Endothelial cell of umbilical vein (primary cell): ENCODE measurements around the gene ACAD8. TPM values are rescaled to one million over a fixed set of nuclear protein-coding genes. Genes with fewer than 3 reads are reported as not detected.

Experiments used
- BruUV-seq: library from RNA; stranded (reverse); fragments of 400-500 nt; replicated peaks from 2 replicates; lab custom pipeline; 2021; lab: Mats Ljungman, UMichigan
- CTCF ChIA-PET: fragments of 300-600, 350-600 bp; sonication (Branson Sonifier 250); formaldehyde crosslinking; loops from one replicate; lab custom pipeline; 2021; ENCODE audit warnings: antibody characterized with exemption, inconsistent platforms; lab: Charles Lee
- POLR2A ChIA-PET: fragments of 300-600, 350-600 bp; sonication (Branson Sonifier 250); formaldehyde crosslinking; loops from one replicate; lab custom pipeline; 2021; ENCODE audit warnings: antibody characterized with exemption, inconsistent platforms; lab: Charles Lee
- DNase-seq: peaks from one replicate; pipeline ENCODE4 v3.0.0-alpha.2; 2011; ENCODE audit warnings: low read depth, low spot score
- FAIRE-seq: peaks from 2 replicates; lab custom pipeline; 2011; peaks lifted over from hg19 to GRCh38; lab: Jason Lieb, UNC
- H2AFZ ChIP-seq: 2 replicates; pipeline ENCODE4 v1.6.0; 2012; ENCODE audit warnings: low read depth, low read length, control low read depth, inconsistent platforms
- H3K27ac ChIP-seq: 2 replicates; pipeline ENCODE4 v1.5.1; 2011; ENCODE audit warnings: low read depth, mild to moderate bottlenecking, control low read depth, low read length, moderate library complexity; ENCODE audit not compliant: insufficient read depth
- H3K27me3 ChIP-seq, 2 experiments: 2 replicates each; pipeline versions ENCODE4 v1.6.0 to v1.6.1; 2011; ENCODE audit warnings: low read length in 2 of 2, mixed read lengths in 1 of 2; ENCODE audit not compliant: control insufficient read depth in 2 of 2, insufficient read depth in 2 of 2
- H3K36me3 ChIP-seq, 2 experiments: 2 replicates in 1 of 2; 3 replicates in 1 of 2; pipeline ENCODE4 v1.5.1; 2011; ENCODE audit warnings: low read length in 2 of 2, mild to moderate bottlenecking in 1 of 2, moderate library complexity in 1 of 2; ENCODE audit not compliant: control insufficient read depth in 2 of 2, insufficient read depth in 2 of 2; ENCODE audit errors: extremely low read depth in 1 of 2
- H3K4me1 ChIP-seq: 3 replicates; pipeline ENCODE4 v1.5.1; 2011; ENCODE audit warnings: mild to moderate bottlenecking, low read length; ENCODE audit not compliant: control insufficient read depth, insufficient read depth; ENCODE audit errors: extremely low read depth
- H3K4me2 ChIP-seq: 2 replicates; pipeline ENCODE4 v1.6.1; 2011; ENCODE audit warnings: low read length, control low read depth, mixed read lengths; ENCODE audit not compliant: insufficient read depth
- H3K4me3 ChIP-seq, 3 experiments: fragments of 200-600 bp in 1 of 3; sonication (generic), shearing (Covaris generic) in 1 of 3; replicated peaks in 1 of 3; 2 replicates each; pipeline ENCODE4 v1.5.1; 2011 to 2016; ENCODE audit warnings: control low read depth in 3 of 3, low read length in 3 of 3, mild to moderate bottlenecking in 2 of 3, inconsistent platforms in 1 of 3, low read depth in 1 of 3, moderate library complexity in 1 of 3; ENCODE audit not compliant: insufficient read depth in 1 of 3
- H3K79me2 ChIP-seq: 2 replicates; pipeline ENCODE4 v1.6.0; 2012; ENCODE audit warnings: low read length, inconsistent platforms; ENCODE audit not compliant: control insufficient read depth, insufficient read depth
- H3K9ac ChIP-seq: replicated peaks from 2 replicates; pipeline ENCODE3; 2011; ENCODE audit warnings: low read length, control low read depth; ENCODE audit not compliant: insufficient read depth; ENCODE audit errors: extremely low read depth
- H3K9me1 ChIP-seq: replicated peaks from 3 replicates; pipeline ENCODE4 v1.6.0; 2011; ENCODE audit warnings: mild to moderate bottlenecking, low read length; ENCODE audit not compliant: control insufficient read depth, insufficient read depth; ENCODE audit errors: extremely low read depth
- H3K9me3 ChIP-seq: replicated peaks from 2 replicates; pipeline ENCODE4 v1.5.1; 2012; ENCODE audit warnings: low read length, inconsistent platforms; ENCODE audit not compliant: control insufficient read depth, insufficient read depth
- H4K20me1 ChIP-seq: replicated peaks from 2 replicates; pipeline ENCODE3; 2011; ENCODE audit warnings: mild to moderate bottlenecking, low read length; ENCODE audit not compliant: control insufficient read depth, insufficient read depth; ENCODE audit errors: extremely low read depth
- FOS ChIP-seq: IDR thresholded peaks from 2 replicates; pipeline ENCODE4 v1.6.1; 2011; ENCODE audit warnings: mild to moderate bottlenecking, low read length, moderate library complexity, borderline replicate concordance; ENCODE audit not compliant: insufficient read depth
- GATA2 ChIP-seq: IDR thresholded peaks from 2 replicates; pipeline ENCODE4 v1.7.0; 2011; ENCODE audit warnings: low read depth, mild to moderate bottlenecking, moderate library complexity, mixed read lengths, low read length; ENCODE audit not compliant: insufficient read length, insufficient read depth
- JUN ChIP-seq: IDR thresholded peaks from 2 replicates; pipeline ENCODE4 v1.6.1; 2011; ENCODE audit warnings: borderline replicate concordance, low read depth; ENCODE audit not compliant: insufficient read length, insufficient read depth
- MYC ChIP-seq: IDR thresholded peaks from one replicate; pipeline ENCODE4 v1.6.1; 2011; ENCODE audit warnings: mild to moderate bottlenecking, low read depth, low read length
- POLR2A ChIP-seq: IDR thresholded peaks from 2 replicates; pipeline ENCODE4 v1.6.1; 2012; ENCODE audit warnings: low read depth, mild to moderate bottlenecking, control low read depth, low read length
- POLR2AphosphoS5 ChIP-seq: IDR thresholded peaks from 2 replicates; pipeline ENCODE4 v1.6.1; 2012; ENCODE audit warnings: low read depth, mild to moderate bottlenecking, control low read depth, low read length, moderate library complexity; ENCODE audit not compliant: insufficient read depth
- dilution Hi-C: fragments of 300-500 bp; cut with MboI; formaldehyde crosslinking; loops from one replicate; pipeline ENCODE4 v1.15.0; 2019; ENCODE audit warnings: low sequenced_read_pairs; ENCODE audit not compliant: extremely low pct_ligation_motif_present
- intact Hi-C: fragments of 100-400 bp; cut with micrococcal nuclease; formaldehyde crosslinking; loops from one replicate; pipeline ENCODE4 v1.10.0; 2022
- polyA plus RNA-seq, 4 experiments: library from polyadenylated mRNA; depleted of rRNA in 3 of 4; stranded (reverse) in 3 of 4; unstranded in 1 of 4; fragments of >200 nt; gene quantifications; 2 replicates each; pipeline versions ENCODE4 v1.2.1 to v1.2.3, GENCODE V29; 2011 to 2012; ENCODE audit warnings: missing spikeins in 1 of 4
- total RNA-seq: library from RNA; stranded (reverse); gene quantifications from 2 replicates; pipeline ENCODE4 v1.2.3, GENCODE V29; 2021
- TF ChIP-seq, protein P1 (sequence below): IDR thresholded peaks from 2 replicates; pipeline ENCODE4 v1.6.1; 2011; ENCODE audit not compliant: insufficient read depth, insufficient read length

ACAD8 gene
- total and polyA plus RNA-seq, 2 donors (not counting 3 experiments of a cell fraction or from before 2014, with no cell fraction given) = 22.9 to 29.0 TPM

DNA sequence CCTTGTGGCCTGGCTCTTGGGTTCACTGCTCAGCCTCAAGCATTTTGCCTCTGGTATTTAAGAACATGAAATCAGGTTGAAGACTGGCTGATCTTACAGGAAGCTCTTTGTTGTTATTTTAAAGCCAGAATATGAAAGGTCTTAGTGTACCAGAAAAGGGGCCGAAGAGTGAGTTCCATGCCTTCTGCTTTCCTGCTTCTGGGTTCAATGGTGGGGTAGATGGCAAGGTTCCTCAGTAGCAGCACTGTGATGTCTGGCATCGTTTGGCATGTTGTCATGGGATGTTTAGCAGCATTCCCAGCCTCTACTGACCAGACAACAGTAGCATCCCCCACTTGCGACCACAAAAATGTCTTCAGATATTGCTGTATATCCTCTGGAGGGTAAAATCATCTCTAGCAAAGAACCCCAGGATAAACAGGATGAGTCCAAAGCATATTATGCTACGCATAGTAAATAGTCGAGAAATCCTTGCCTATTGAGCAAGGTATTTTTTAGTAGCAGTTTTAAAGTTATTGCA, 26.5 kb upstream of the ACAD8 start:
- TF ChIP-seq POLR2AphosphoS5 = no peak
- TF ChIP-seq GATA2 = no peak
- no peak for TF ChIP-seq JUN
- no peak for TF ChIP-seq POLR2A
- TF ChIP-seq FOS = no peak
- TF ChIP-seq, protein P1, sequence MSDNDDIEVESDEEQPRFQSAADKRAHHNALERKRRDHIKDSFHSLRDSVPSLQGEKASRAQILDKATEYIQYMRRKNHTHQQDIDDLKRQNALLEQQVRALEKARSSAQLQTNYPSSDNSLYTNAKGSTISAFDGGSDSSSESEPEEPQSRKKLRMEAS = no peak
- intact Hi-C loops (no loop called here), dilution Hi-C loops (no loop called here)
- Histone ChIP-seq H3K4me1 (peaks cover 45% of the 10 kb centered on the region), H3K9me1 (no peaks in the 10 kb centered on the region), H3K79me2 (peaks cover 73% of the 10 kb centered on the region), H4K20me1 (no peaks in the 10 kb centered on the region), H3K4me3 (no peak overlapping the region), H3K27me3 (no peaks in the 10 kb centered on the region), H3K36me3 (no peaks in the 10 kb centered on the region), H3K9ac (no peak overlapping the region), H3K4me2 (peak overlapping the region; percentile 26), H3K27ac (no peak overlapping the region), H2AFZ (no peak overlapping the region), H3K9me3 (no peaks in the 10 kb centered on the region)
- POLR2A ChIA-PET = no interaction called here
- DNase-seq = peak; percentile 5
- CTCF ChIA-PET = interaction anchor here (1.1 to 3.3 kb wide), 3 partner anchors 17 to 27 kb away, joined by 3 to 21 read pairs (median 7); partner anchors contain the start of gene ACAD8
- no peak for FAIRE-seq
- no TSS peak for BruUV-seq

- dilution Hi-C loops = no loop called here
- CTCF ChIA-PET = no interaction called here
Measured at GRCh38 chr11:134228625-134229024, 24.7 kb upstream of the ACAD8 start.

More at GRCh38 chr11:134228625-134229024, 24.7 kb upstream of the ACAD8 start:
- Histone ChIP-seq H3K9ac (no peak overlapping the region), H3K9me3 (no peaks in the 10 kb centered on the region), H3K4me2 (no peak overlapping the region), H3K27ac (no peak overlapping the region), H3K36me3 (no peaks in the 10 kb centered on the region), H3K4me1 (peaks cover 36% of the 10 kb centered on the region), H3K4me3 (no peak overlapping the region), H3K79me2 (peaks cover 66% of the 10 kb centered on the region), H3K27me3 (no peaks in the 10 kb centered on the region), H2AFZ (no peak overlapping the region), H3K9me1 (no peaks in the 10 kb centered on the region), H4K20me1 (no peaks in the 10 kb centered on the region)
- BruUV-seq = no TSS peak
- FAIRE-seq = no peak
- intact Hi-C loops = no loop called here
- POLR2A ChIA-PET = no interaction called here
- TF ChIP-seq FOS (no peak), MYC (no peak), GATA2 (no peak), POLR2AphosphoS5 (no peak)
- no peak for DNase-seq
